OCI-LY3 (cell line): Measurements from ENCODE around the gene ARHGAP10.

Experiments used
- H2AFZ ChIP-seq: fragments of 200-600, 300-600 bp; shearing (Covaris generic); 2 replicates; pipeline ENCODE4 v1.6.0; 2014; ENCODE audit warnings: antibody characterized with exemption, low read depth, low read length
- H3K27ac ChIP-seq: fragments of 200-600, 300-600 bp; sonication (generic); 2 replicates; pipeline ENCODE4 v1.5.1; 2014; ENCODE audit warnings: mild to moderate bottlenecking, low read length, moderate library complexity, mixed read lengths
- H3K27me3 ChIP-seq: fragments of 200-600, 300-600 bp; sonication (generic); 2 replicates; pipeline ENCODE4 v1.6.1; 2014; ENCODE audit warnings: low read depth, low read length, mixed read lengths
- H3K36me3 ChIP-seq: fragments of 200-600, 300-600 bp; sonication (generic); replicated peaks from 2 replicates; pipeline ENCODE3; 2014; ENCODE audit warnings: low read depth, low read length, mixed read lengths
- H3K4me1 ChIP-seq: fragments of 300-600, 200-600 bp; sonication (generic); 2 replicates; pipeline ENCODE4 v1.6.1; 2014; ENCODE audit warnings: low read length, mixed read lengths
- H3K4me2 ChIP-seq: fragments of 200-600, 300-600 bp; sonication (generic); 2 replicates; pipeline ENCODE4 v1.6.1; 2014; ENCODE audit warnings: low read length, mixed read lengths
- H3K4me3 ChIP-seq: fragments of 300-600, 200-600 bp; sonication (generic); 2 replicates; pipeline ENCODE4 v1.5.1; 2014; ENCODE audit warnings: antibody characterized with exemption, mild to moderate bottlenecking, low read length, moderate library complexity
- H3K79me2 ChIP-seq: fragments of 300-600, 200-600 bp; shearing (Covaris generic); 2 replicates; pipeline ENCODE4 v1.6.1; 2014; ENCODE audit warnings: mild to moderate bottlenecking, low read length, mixed read lengths
- H3K9ac ChIP-seq: fragments of 300-600, 200-600 bp; shearing (Covaris generic); 2 replicates; pipeline ENCODE4 v1.6.0; 2014; ENCODE audit warnings: mild to moderate bottlenecking, low read length, moderate library complexity
- H3K9me3 ChIP-seq: fragments of 200-600, 300-600 bp; shearing (Covaris generic); 2 replicates; pipeline ENCODE4 v1.6.1; 2014; ENCODE audit warnings: low read length, mixed read lengths; ENCODE audit not compliant: insufficient read depth
- H4K20me1 ChIP-seq: fragments of 200-600, 300-600 bp; sonication (generic); 2 replicates; pipeline ENCODE4 v1.6.1; 2016; ENCODE audit warnings: low read length, mixed read lengths; ENCODE audit not compliant: insufficient read depth
- CTCF ChIP-seq: fragments of 200-600, 300-600 bp; sonication (generic); IDR thresholded peaks from 2 replicates; pipeline ENCODE4 v1.5.1; 2014; ENCODE audit warnings: antibody characterized with exemption, low read length, low read depth
- EZH2phosphoT487 ChIP-seq: fragments of 200-600 bp; shearing (Covaris generic); IDR thresholded peaks from 2 replicates; pipeline ENCODE4 v1.6.1; 2018; ENCODE audit warnings: antibody characterized with exemption, mixed run types, low read depth

ARHGAP10 gene

DNA sequence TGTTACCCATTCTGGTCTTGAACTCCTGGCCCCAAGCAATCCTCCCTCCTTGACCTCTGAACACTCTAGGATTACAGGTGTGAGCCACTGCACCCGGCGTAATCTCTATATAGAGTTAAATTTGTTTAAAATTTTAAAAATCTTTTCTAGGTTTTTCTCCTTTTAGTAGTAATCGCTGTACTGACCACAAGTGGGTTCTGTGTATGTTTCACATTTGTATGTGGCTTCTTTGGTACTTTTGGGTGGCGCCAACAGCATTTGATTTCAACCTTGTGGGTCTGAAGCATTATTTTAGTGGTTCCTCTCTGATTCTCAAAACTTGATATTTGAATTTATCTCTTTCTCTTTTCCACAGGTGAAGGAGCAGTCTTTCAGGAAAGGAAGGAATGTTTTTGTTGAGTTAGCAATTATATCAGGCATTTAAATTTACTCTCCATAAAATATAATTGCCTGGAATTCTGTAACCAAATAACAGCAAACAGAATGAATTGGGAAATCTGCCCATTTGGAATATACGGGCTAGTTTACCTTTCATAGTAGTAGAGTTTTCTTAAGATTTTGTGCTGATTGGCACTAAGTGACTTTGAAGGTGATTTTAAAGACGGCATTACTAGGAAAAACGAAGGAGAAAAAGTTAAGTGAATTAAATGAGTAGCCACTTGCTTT is 29.5 kb downstream of the ARHGAP10 start:
- no peak overlapping the region for H3K4me3 ChIP-seq
- TF ChIP-seq CTCF (no peak), EZH2phosphoT487 (no peak)
- no peaks in the 10 kb centered on the region for H3K4me1 ChIP-seq
- no peaks in the 10 kb centered on the region for H3K27me3 ChIP-seq
- H3K9ac ChIP-seq: no peak overlapping the region
- no peak overlapping the region for H3K4me2 ChIP-seq
- no peaks in the 10 kb centered on the region for H3K9me3 ChIP-seq
- peaks cover 5% of the 10 kb centered on the region; the same call in 1 of the 2 replicates for H4K20me1 ChIP-seq
- H2AFZ ChIP-seq: no peak overlapping the region
- no peaks in the 10 kb centered on the region for H3K79me2 ChIP-seq
- H3K27ac ChIP-seq: no peak overlapping the region
- H3K36me3 ChIP-seq: no peaks in the 10 kb centered on the region

GRCh38 chr4:147764337-147764736 is 32.4 kb downstream of the ARHGAP10 start:
- peaks cover 5% of the 10 kb centered on the region for H3K4me1 ChIP-seq
- no peak overlapping the region for H3K27ac ChIP-seq
- no peaks in the 10 kb centered on the region for H3K79me2 ChIP-seq

DNA sequence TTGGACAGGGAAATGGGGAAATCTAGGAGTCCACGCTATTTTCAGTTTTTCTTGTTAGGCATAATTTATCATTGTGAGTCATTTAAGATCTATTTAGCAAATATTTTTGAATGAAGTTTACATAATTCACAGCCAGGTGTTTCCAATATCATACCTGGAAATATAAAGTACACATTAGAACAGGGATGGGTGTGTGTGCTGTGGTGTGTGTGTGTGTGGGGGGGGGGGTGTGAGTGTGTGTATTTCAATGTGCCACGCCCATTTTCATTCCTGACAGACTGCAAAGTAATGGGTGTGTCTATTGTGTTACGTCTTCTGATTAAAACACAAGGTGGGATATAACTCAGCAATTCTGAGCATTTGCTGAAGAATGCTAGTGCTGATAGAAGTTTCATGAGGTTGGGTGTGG is 33.2 kb downstream of the ARHGAP10 start:
- Histone ChIP-seq H3K4me3 (no peak overlapping the region), H3K9ac (no peak overlapping the region), H3K79me2 (no peaks in the 10 kb centered on the region), H3K27ac (no peak overlapping the region), H3K9me3 (no peaks in the 10 kb centered on the region), H3K27me3 (no peaks in the 10 kb centered on the region), H4K20me1 (peaks cover 5% of the 10 kb centered on the region; the same call in 1 of the 2 replicates), H3K4me2 (no peak overlapping the region), H3K36me3 (peaks cover 2% of the 10 kb centered on the region), H3K4me1 (peaks cover 10% of the 10 kb centered on the region), H2AFZ (no peak overlapping the region)
- no peak for TF ChIP-seq EZH2phosphoT487
- no peak for TF ChIP-seq CTCF

More at GRCh38 chr4:147764337-147764736, 32.4 kb downstream of the ARHGAP10 start:
- Histone ChIP-seq H3K9ac (no peak overlapping the region), H2AFZ (no peak overlapping the region), H3K4me3 (no peak overlapping the region), H3K9me3 (no peaks in the 10 kb centered on the region), H4K20me1 (peaks cover 5% of the 10 kb centered on the region; the same call in 1 of the 2 replicates), H3K27me3 (no peaks in the 10 kb centered on the region), H3K4me2 (no peak overlapping the region), H3K36me3 (no peaks in the 10 kb centered on the region)
- no peak for TF ChIP-seq EZH2phosphoT487
- TF ChIP-seq CTCF: no peak

- H3K9me3 ChIP-seq: no peaks in the 10 kb centered on the region
- no peak overlapping the region for H3K4me2 ChIP-seq
- no peak overlapping the region for H3K27ac ChIP-seq
- H3K27me3 ChIP-seq: no peaks in the 10 kb centered on the region
- peaks cover 16% of the 10 kb centered on the region for H3K4me1 ChIP-seq
- no peak overlapping the region for H3K4me3 ChIP-seq
- H2AFZ ChIP-seq: no peak overlapping the region
- H3K79me2 ChIP-seq: no peaks in the 10 kb centered on the region
- peaks cover 2% of the 10 kb centered on the region for H3K36me3 ChIP-seq
- no peak overlapping the region for H3K9ac ChIP-seq
- H4K20me1 ChIP-seq: peaks cover 3% of the 10 kb centered on the region; the same call in 1 of the 2 replicates
- TF ChIP-seq CTCF (no peak), EZH2phosphoT487 (no peak)
These were observed 36.2 kb downstream of the ARHGAP10 start for GRCh38 chr4:147768113-147768512.
